ENCODE measurements around the gene TRMT61A.

The TRMT61A gene

GRCh38 chr14:103528587-103529382, at the start of gene TRMT61A:
TSS of gene TRMT61A (plus strand) at chr14:103529196. CDS start at chr14:103529979, 783 bp downstream.
- peak; percentile 46 for DNase-seq (ENCODE audit: low read depth, low spot score)

- no peak for DNase-seq (ENCODE audit: low read depth, low spot score)
Measured at GRCh38 chr14:103480595-103480994, 48.4 kb upstream of the TRMT61A start.

GRCh38 chr14:103483600-103483999, 45.4 kb upstream of the TRMT61A start:
- no peak for DNase-seq (ENCODE audit: low read depth, low spot score)

- DNase-seq (ENCODE audit: low read depth, low spot score) = no peak
Measured at GRCh38 chr14:103485504-103485903, 43.5 kb upstream of the TRMT61A start.

GRCh38 chr14:103488071-103488470, 40.9 kb upstream of the TRMT61A start:
- no peak for DNase-seq (ENCODE audit: low read depth, low spot score)

GRCh38 chr14:103488960-103489359, 40.0 kb upstream of the TRMT61A start:
- no peak for DNase-seq (ENCODE audit: low read depth, low spot score)

GRCh38 chr14:103489621-103490020, 39.4 kb upstream of the TRMT61A start:
- no peak for DNase-seq (ENCODE audit: low read depth, low spot score)

- DNase-seq (ENCODE audit: low read depth, low spot score) = no peak
Measured at GRCh38 chr14:103491691-103492090, 37.3 kb upstream of the TRMT61A start.

- no peak for DNase-seq (ENCODE audit: low read depth, low spot score)
Measured at GRCh38 chr14:103492156-103492925, 36.7 kb upstream of the TRMT61A start.

GRCh38 chr14:103495854-103496253, 33.1 kb upstream of the TRMT61A start:
- no peak for DNase-seq (ENCODE audit: low read depth, low spot score)

- DNase-seq (ENCODE audit: low read depth, low spot score) = no peak
Measured at GRCh38 chr14:103496776-103497175, 32.2 kb upstream of the TRMT61A start.

- no peak for DNase-seq (ENCODE audit: low read depth, low spot score)
Measured at GRCh38 chr14:103499709-103500108, 29.3 kb upstream of the TRMT61A start.

- peak; percentile 48 for DNase-seq (ENCODE audit: low read depth, low spot score)
Measured at GRCh38 chr14:103500148-103500990, 28.6 kb upstream of the TRMT61A start.

GRCh38 chr14:103501041-103501870, 27.7 kb upstream of the TRMT61A start:
- no peak for DNase-seq (ENCODE audit: low read depth, low spot score)

GRCh38 chr14:103501921-103502669, 26.9 kb upstream of the TRMT61A start:
- no peak for DNase-seq (ENCODE audit: low read depth, low spot score)

- DNase-seq (ENCODE audit: low read depth, low spot score) = no peak
Measured at GRCh38 chr14:103502877-103503276, 26.1 kb upstream of the TRMT61A start.

GRCh38 chr14:103503296-103503695, 25.7 kb upstream of the TRMT61A start:
- no peak for DNase-seq (ENCODE audit: low read depth, low spot score)

- no peak for DNase-seq (ENCODE audit: low read depth, low spot score)
Measured at GRCh38 chr14:103504991-103505565, 23.9 kb upstream of the TRMT61A start.

GRCh38 chr14:103507751-103508150, 21.2 kb upstream of the TRMT61A start:
- DNase-seq (ENCODE audit: low read depth, low spot score) = no peak
